HepG2 (cell line): Measurements from ENCODE around the gene UCKL1. TPM values are rescaled to one million over a fixed set of nuclear protein-coding genes. Genes with fewer than 3 reads are reported as not detected.

ENCODE experiments used
- CBX2 ChIP-seq, 2 experiments: fragments of 200-600 bp in 1 of 2; sonication (generic); formaldehyde crosslinking in 1 of 2; IDR thresholded peaks; 2 replicates each; pipeline versions ENCODE4 v1.7.0 to v1.8.1; 2018 to 2022; ENCODE audit warnings: low read depth in 2 of 2, low read length in 1 of 2, mild to moderate bottlenecking in 1 of 2, missing genetic modification reagents in 1 of 2
- CBX5 ChIP-seq: sonication (generic); formaldehyde crosslinking; IDR thresholded peaks from 2 replicates; pipeline ENCODE4 v1.4.0; 2020; ENCODE audit warnings: missing genetic modification reagents, borderline replicate concordance
- CREB1 ChIP-seq, 2 experiments: fragments of 450-650 bp in 1 of 2; IDR thresholded peaks; 2 replicates each; pipeline ENCODE4 v1.6.1; 2016 to 2017; ENCODE audit warnings: control low read depth in 1 of 2, mild to moderate bottlenecking in 1 of 2, missing compliant biosample characterization in 1 of 2, missing genetic modification characterization in 1 of 2
- EZH2 ChIP-seq: conservative IDR thresholded peaks from 2 replicates; pipeline ENCODE4 v1.6.1; 2012; ENCODE audit warnings: mild to moderate bottlenecking, low read depth, low read length, moderate library complexity
- HDAC1 ChIP-seq: sonication (generic); formaldehyde crosslinking; IDR thresholded peaks from 2 replicates; pipeline ENCODE4 v1.5.1; 2020; ENCODE audit warnings: mild to moderate bottlenecking, missing genetic modification reagents
- HOXA7 ChIP-seq: sonication (generic); formaldehyde crosslinking; IDR thresholded peaks from 2 replicates; pipeline ENCODE4 v1.8.1; 2022; ENCODE audit warnings: mild to moderate bottlenecking, missing genetic modification reagents, moderate library complexity
- NR0B2 ChIP-seq: sonication (generic); formaldehyde crosslinking; IDR thresholded peaks from 2 replicates; pipeline ENCODE4 v1.4.0; 2020; ENCODE audit warnings: mild to moderate bottlenecking, missing genetic modification reagents
- PHF20 ChIP-seq: sonication (generic); formaldehyde crosslinking; IDR thresholded peaks from 2 replicates; pipeline ENCODE4 v1.5.0; 2020; ENCODE audit warnings: mild to moderate bottlenecking, missing genetic modification reagents
- SYNCRIP ChIP-seq: fragments of 200-400 bp; formaldehyde crosslinking; IDR thresholded peaks from 2 replicates; pipeline ENCODE4 v1.6.1; 2018; ENCODE audit warnings: mild to moderate bottlenecking, low read depth, low read length; ENCODE audit not compliant: insufficient read depth
- TCF12 ChIP-seq, 2 experiments: fragments of 450-650 bp in 1 of 2; sonication (generic) in 1 of 2; formaldehyde crosslinking in 1 of 2; IDR thresholded peaks; 2 replicates each; pipeline versions ENCODE4 v1.6.1 to v1.8.0; 2017 to 2022; ENCODE audit warnings: antibody characterized with exemption in 1 of 2, mild to moderate bottlenecking in 1 of 2, missing genetic modification reagents in 1 of 2, moderate library complexity in 1 of 2
- ZFX ChIP-seq: sonication (generic); formaldehyde crosslinking; IDR thresholded peaks from 2 replicates; pipeline ENCODE4 v1.4.0; 2020; ENCODE audit warnings: mild to moderate bottlenecking, low read depth, missing genetic modification reagents, moderate library complexity
- ZNF10 ChIP-seq: sonication (generic); formaldehyde crosslinking; IDR thresholded peaks from 2 replicates; pipeline ENCODE4 v1.4.0; 2020; ENCODE audit warnings: mild to moderate bottlenecking, low read depth, missing genetic modification reagents, borderline replicate concordance
- ZNF446 ChIP-seq: sonication (generic); formaldehyde crosslinking; IDR thresholded peaks from 2 replicates; pipeline ENCODE4 v1.5.0; 2020; ENCODE audit warnings: mild to moderate bottlenecking, missing genetic modification reagents
- ZNF543 ChIP-seq: sonication (generic); formaldehyde crosslinking; IDR thresholded peaks from 2 replicates; pipeline ENCODE4 v1.4.0; 2020; ENCODE audit warnings: mild to moderate bottlenecking, missing genetic modification reagents
- polyA plus RNA-seq, 8 experiments: library from polyadenylated mRNA; depleted of rRNA in 3 of 8; stranded (reverse) in 7 of 8; unstranded in 1 of 8; fragments of >200 nt; fragmentation: Illumina TruSeq in 4 of 8; extraction: Trizol in 4 of 8; gene quantifications; 2 replicates each; pipeline versions ENCODE4 v1.2.1 to v1.2.3, GENCODE V29; 2011 to 2016; ENCODE audit warnings: low read depth in 4 of 8, missing spikeins in 1 of 8, mixed read lengths in 1 of 8; ENCODE audit not compliant: insufficient read depth in 1 of 8
- total RNA-seq, 5 experiments: library from RNA; depleted of rRNA; stranded (reverse); fragments of >200 nt; fragmentation: Illumina TruSeq; extraction: Trizol; gene quantifications; 2 replicates each; pipeline ENCODE4 v1.2.3, GENCODE V29; 2016; ENCODE audit warnings: low read depth in 1 of 5
- TF ChIP-seq, protein P1 (sequence below): IDR thresholded peaks from 2 replicates; pipeline ENCODE4 v1.6.1; 2012; ENCODE audit warnings: low read length, improper control_type of control experiment
- TF ChIP-seq, protein P2 (sequence below): sonication (generic); formaldehyde crosslinking; IDR thresholded peaks from 2 replicates; pipeline ENCODE4 v1.4.0; 2020; ENCODE audit warnings: mild to moderate bottlenecking, missing genetic modification reagents
- TF ChIP-seq, protein P3 (sequence below): sonication (generic); formaldehyde crosslinking; IDR thresholded peaks from 2 replicates; pipeline ENCODE4 v1.4.0; 2020; ENCODE audit warnings: missing genetic modification reagents

UCKL1 gene
- total and polyA plus RNA-seq, 2 of the 13 experiments (the other 11 are each of a cell fraction or from before 2014, with no cell fraction given), result 50.2 to 126 TPM

DNA sequence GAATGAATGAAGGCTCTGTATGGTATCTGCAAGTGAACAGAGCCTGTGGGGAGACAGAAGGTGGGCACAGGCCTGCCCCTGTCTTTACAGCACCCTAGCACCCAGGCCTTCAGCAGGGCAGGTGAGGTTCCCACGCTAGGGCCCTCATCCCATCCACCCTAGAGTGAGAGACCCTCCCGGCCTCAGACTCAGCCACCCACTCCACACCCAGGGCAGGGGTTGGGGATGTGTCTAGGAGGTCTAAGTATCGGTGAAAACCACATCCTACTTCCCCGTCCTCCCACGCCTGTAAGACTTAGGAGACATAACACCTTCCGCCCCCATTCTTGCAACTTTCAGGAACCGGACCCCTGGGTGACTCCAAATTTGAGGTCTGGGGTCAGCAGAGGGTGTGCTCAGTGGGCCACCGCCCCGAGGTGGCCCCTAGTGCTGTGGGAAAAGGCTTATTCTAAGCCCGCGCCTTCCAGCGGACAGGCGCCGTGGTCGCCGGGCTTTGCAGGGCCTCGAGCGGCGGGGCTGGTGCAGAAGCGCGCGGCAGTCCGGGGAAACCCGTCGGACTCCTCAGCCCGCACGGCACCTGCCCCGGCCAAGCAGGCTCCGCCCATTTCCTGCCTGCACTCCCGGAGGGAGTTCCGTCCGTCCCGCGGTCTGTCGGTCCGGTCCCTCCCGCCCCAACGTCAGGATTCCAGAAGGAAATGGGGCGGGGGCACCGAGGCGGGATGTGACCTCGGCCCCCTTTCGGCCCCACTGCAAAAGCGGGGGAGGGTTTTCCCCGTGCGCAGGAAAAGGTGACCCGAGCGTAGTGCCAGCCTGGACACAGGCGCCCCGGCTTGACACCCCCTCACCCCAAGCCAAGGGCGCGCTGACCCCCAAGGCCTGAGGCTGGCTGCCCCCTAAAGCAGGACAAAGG is 22.4 kb upstream of the UCKL1 start (continued):
- TF ChIP-seq SYNCRIP (no peak), HOXA7 (no peak), EZH2 (no peak), CREB1 (IDR thresholded peaks at IDR 0.05) (no peak), CREB1 (CRISPR knock-in tag; IDR thresholded peaks at IDR 0.05) (no peak; the same call in 1 of the 2 replicates), ZFX (CRISPR knock-in tag) (peak; percentile 84), TCF12 (IDR thresholded peaks at IDR 0.05) (no peak), TCF12 (CRISPR knock-in tag; IDR thresholded peaks at IDR 0.05) (no peak), ZNF10 (CRISPR knock-in tag) (0 out of 2 replicates have a peak, but pooled peaks have one; percentile 27), ZNF543 (no peak; the same call in 1 of the 2 replicates), CBX2 (IDR thresholded peaks at IDR 0.05; ENCODE audit: low read depth, low read length) (no peak), CBX2 (CRISPR knock-in tag; IDR thresholded peaks at IDR 0.05; ENCODE audit: low read depth) (peak; percentile 14; the same call in 1 of the 2 replicates), PHF20 (peak; percentile 83), CBX5 (CRISPR knock-in tag) (peak; percentile 52; the same call in 1 of the 2 replicates), NR0B2 (CRISPR knock-in tag) (peak; percentile 61; the same call in 1 of the 2 replicates), HDAC1 (CRISPR knock-in tag) (peak; percentile 97), ZNF446 (CRISPR knock-in tag) (no peak; the same call in 1 of the 2 replicates)
- TF ChIP-seq, protein P1, sequence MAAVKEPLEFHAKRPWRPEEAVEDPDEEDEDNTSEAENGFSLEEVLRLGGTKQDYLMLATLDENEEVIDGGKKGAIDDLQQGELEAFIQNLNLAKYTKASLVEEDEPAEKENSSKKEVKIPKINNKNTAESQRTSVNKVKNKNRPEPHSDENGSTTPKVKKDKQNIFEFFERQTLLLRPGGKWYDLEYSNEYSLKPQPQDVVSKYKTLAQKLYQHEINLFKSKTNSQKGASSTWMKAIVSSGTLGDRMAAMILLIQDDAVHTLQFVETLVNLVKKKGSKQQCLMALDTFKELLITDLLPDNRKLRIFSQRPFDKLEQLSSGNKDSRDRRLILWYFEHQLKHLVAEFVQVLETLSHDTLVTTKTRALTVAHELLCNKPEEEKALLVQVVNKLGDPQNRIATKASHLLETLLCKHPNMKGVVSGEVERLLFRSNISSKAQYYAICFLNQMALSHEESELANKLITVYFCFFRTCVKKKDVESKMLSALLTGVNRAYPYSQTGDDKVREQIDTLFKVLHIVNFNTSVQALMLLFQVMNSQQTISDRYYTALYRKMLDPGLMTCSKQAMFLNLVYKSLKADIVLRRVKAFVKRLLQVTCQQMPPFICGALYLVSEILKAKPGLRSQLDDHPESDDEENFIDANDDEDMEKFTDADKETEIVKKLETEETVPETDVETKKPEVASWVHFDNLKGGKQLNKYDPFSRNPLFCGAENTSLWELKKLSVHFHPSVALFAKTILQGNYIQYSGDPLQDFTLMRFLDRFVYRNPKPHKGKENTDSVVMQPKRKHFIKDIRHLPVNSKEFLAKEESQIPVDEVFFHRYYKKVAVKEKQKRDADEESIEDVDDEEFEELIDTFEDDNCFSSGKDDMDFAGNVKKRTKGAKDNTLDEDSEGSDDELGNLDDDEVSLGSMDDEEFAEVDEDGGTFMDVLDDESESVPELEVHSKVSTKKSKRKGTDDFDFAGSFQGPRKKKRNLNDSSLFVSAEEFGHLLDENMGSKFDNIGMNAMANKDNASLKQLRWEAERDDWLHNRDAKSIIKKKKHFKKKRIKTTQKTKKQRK, result no peak
- TF ChIP-seq, protein P2, sequence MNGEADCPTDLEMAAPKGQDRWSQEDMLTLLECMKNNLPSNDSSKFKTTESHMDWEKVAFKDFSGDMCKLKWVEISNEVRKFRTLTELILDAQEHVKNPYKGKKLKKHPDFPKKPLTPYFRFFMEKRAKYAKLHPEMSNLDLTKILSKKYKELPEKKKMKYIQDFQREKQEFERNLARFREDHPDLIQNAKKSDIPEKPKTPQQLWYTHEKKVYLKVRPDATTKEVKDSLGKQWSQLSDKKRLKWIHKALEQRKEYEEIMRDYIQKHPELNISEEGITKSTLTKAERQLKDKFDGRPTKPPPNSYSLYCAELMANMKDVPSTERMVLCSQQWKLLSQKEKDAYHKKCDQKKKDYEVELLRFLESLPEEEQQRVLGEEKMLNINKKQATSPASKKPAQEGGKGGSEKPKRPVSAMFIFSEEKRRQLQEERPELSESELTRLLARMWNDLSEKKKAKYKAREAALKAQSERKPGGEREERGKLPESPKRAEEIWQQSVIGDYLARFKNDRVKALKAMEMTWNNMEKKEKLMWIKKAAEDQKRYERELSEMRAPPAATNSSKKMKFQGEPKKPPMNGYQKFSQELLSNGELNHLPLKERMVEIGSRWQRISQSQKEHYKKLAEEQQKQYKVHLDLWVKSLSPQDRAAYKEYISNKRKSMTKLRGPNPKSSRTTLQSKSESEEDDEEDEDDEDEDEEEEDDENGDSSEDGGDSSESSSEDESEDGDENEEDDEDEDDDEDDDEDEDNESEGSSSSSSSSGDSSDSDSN, result peak; percentile 95
- TF ChIP-seq, protein P3, sequence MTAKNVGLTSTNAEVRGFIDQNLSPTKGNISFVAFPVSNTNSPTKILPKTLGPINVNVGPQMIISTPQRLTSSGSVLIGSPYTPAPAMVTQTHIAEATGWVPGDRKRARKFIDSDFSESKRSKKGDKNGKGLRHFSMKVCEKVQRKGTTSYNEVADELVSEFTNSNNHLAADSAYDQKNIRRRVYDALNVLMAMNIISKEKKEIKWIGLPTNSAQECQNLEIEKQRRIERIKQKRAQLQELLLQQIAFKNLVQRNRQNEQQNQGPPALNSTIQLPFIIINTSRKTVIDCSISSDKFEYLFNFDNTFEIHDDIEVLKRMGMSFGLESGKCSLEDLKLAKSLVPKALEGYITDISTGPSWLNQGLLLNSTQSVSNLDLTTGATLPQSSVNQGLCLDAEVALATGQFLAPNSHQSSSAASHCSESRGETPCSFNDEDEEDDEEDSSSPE (CRISPR knock-in tag), result peak; percentile 92
